SK-N-SH (cell line): Measurements from ENCODE around the gene VPS35L. TPM values are rescaled to one million over a fixed set of nuclear protein-coding genes. Genes with fewer than 3 reads are reported as not detected.

Source experiments
- CTCF ChIA-PET: fragments of 300-600, 350-600 bp; formaldehyde crosslinking; extraction: SDS; loops from one replicate; lab custom pipeline; 2021; lab: Yijun Ruan, JAX
- POLR2A ChIA-PET: fragments of 350-600 bp; sonication (Branson Sonifier 250); formaldehyde crosslinking; extraction: SDS; loops from one replicate; lab custom pipeline; 2020; ENCODE audit warnings: antibody characterized with exemption, inconsistent platforms; lab: Yijun Ruan, JAX
- DNase-seq: peaks from one replicate; pipeline ENCODE4 v3.0.0; 2012
- H2AFZ ChIP-seq: fragments of 200-600 bp; sonication (generic); 2 replicates; pipeline ENCODE4 v1.8.1; 2016; ENCODE audit warnings: antibody characterized with exemption, mild to moderate bottlenecking, low read depth
- H3F3A ChIP-seq: fragments of 200-600 bp; sonication (generic); replicated peaks from 2 replicates; pipeline ENCODE3; 2016; ENCODE audit warnings: antibody characterized with exemption, mild to moderate bottlenecking; ENCODE audit not compliant: insufficient read depth
- H3K27ac ChIP-seq, 2 experiments: fragments of 200-500 bp in 1 of 2; fragments of 200-600 bp in 1 of 2; sonication (Bioruptor generic) in 1 of 2; sonication (generic), shearing (Covaris generic) in 1 of 2; 2 replicates each; pipeline versions ENCODE4 v1.5.1 to v1.6.1; 2014 to 2016; ENCODE audit warnings: low read depth in 2 of 2, inconsistent platforms in 1 of 2, low read length in 1 of 2, mild to moderate bottlenecking in 1 of 2, mixed read lengths in 1 of 2
- H3K27me3 ChIP-seq: fragments of 200-600 bp; sonication (generic), shearing (Covaris generic); 2 replicates; pipeline ENCODE4 v1.6.1; 2016; ENCODE audit warnings: mixed run types; ENCODE audit not compliant: insufficient read depth
- H3K36me3 ChIP-seq, 2 experiments: fragments of 200-500 bp in 1 of 2; fragments of 200-600 bp in 1 of 2; sonication (Bioruptor generic) in 1 of 2; sonication (generic) in 1 of 2; replicated peaks in 1 of 2; 2 replicates each; pipeline versions ENCODE3 to v1.5.1; 2014 to 2016; ENCODE audit warnings: low read length in 1 of 2, mild to moderate bottlenecking in 1 of 2; ENCODE audit not compliant: insufficient read depth in 2 of 2, control insufficient read depth in 1 of 2
- H3K4me1 ChIP-seq, 2 experiments: fragments of 200-500 bp in 1 of 2; fragments of 200-600 bp in 1 of 2; sonication (Bioruptor generic) in 1 of 2; sonication (generic), shearing (Covaris generic) in 1 of 2; 2 replicates each; pipeline versions ENCODE4 v1.5.1 to v1.6.1; 2014 to 2016; ENCODE audit warnings: low read depth in 1 of 2, low read length in 1 of 2, mixed run types in 1 of 2; ENCODE audit not compliant: insufficient read depth in 2 of 2, control insufficient read depth in 1 of 2
- H3K4me2 ChIP-seq: fragments of 200-600 bp; sonication (generic), shearing (Covaris generic); 2 replicates; pipeline ENCODE4 v1.6.1; 2017; ENCODE audit warnings: mixed run types
- H3K4me3 ChIP-seq, 2 experiments: fragments of 200-500 bp in 1 of 2; fragments of 200-600 bp in 1 of 2; sonication (Bioruptor generic) in 1 of 2; sonication (generic), shearing (Covaris generic) in 1 of 2; 2 replicates each; pipeline versions ENCODE4 v1.5.1 to v1.8.1; 2014 to 2016; ENCODE audit warnings: low read depth in 2 of 2, inconsistent platforms in 1 of 2, low read length in 1 of 2, mild to moderate bottlenecking in 1 of 2, mixed read lengths in 1 of 2, moderate library complexity in 1 of 2
- H3K79me2 ChIP-seq: fragments of 200-600 bp; sonication (generic); 2 replicates; pipeline ENCODE4 v1.8.1; 2017; ENCODE audit warnings: mild to moderate bottlenecking; ENCODE audit not compliant: insufficient read depth
- H3K9ac ChIP-seq: fragments of 200-600 bp; sonication (generic); 2 replicates; pipeline ENCODE4 v1.6.1; 2017; ENCODE audit warnings: mixed run types
- H3K9me2 ChIP-seq: fragments of 200-600 bp; sonication (generic); 2 replicates; pipeline ENCODE4 v1.6.1; 2017; ENCODE audit warnings: mixed run types
- H3K9me3 ChIP-seq: fragments of 200-600 bp; sonication (generic); 2 replicates; pipeline ENCODE4 v1.6.1; 2017; ENCODE audit warnings: mixed run types, mild to moderate bottlenecking, moderate library complexity
- H4K20me1 ChIP-seq: fragments of 200-600 bp; sonication (generic); 2 replicates; pipeline ENCODE4 v1.6.1; 2017; ENCODE audit warnings: mild to moderate bottlenecking, mixed run types; ENCODE audit not compliant: insufficient read depth
- CHD2 ChIP-seq: fragments of 150-350 bp; IDR thresholded peaks from 2 replicates; pipeline ENCODE4 v1.6.1; 2018; ENCODE audit warnings: low read length; ENCODE audit not compliant: partially characterized antibody
- ELF1 ChIP-seq: IDR thresholded peaks from 2 replicates; pipeline ENCODE4 v1.4.0; 2012
- FOSL2 ChIP-seq: IDR thresholded peaks from 2 replicates; pipeline ENCODE4 v1.4.0; 2012; ENCODE audit warnings: low read depth, mild to moderate bottlenecking, moderate library complexity, borderline replicate concordance
- FOXJ3 ChIP-seq: sonication (generic); formaldehyde crosslinking; IDR thresholded peaks from 2 replicates; pipeline ENCODE4 v1.5.1; 2020; ENCODE audit warnings: mild to moderate bottlenecking, missing genetic modification reagents
- FOXM1 ChIP-seq: IDR thresholded peaks from 2 replicates; pipeline ENCODE4 v1.4.0; 2012; ENCODE audit warnings: low read depth, mild to moderate bottlenecking
- GABPA ChIP-seq: IDR thresholded peaks from 2 replicates; pipeline ENCODE4 v1.4.0; 2012; ENCODE audit warnings: low read depth, mild to moderate bottlenecking
- GATA2 ChIP-seq: sonication (generic); formaldehyde crosslinking; IDR thresholded peaks from 2 replicates; pipeline ENCODE4 v1.5.0; 2020; ENCODE audit warnings: mild to moderate bottlenecking, missing genetic modification reagents
- MEF2A ChIP-seq: IDR thresholded peaks from 2 replicates; pipeline ENCODE4 v1.4.0; 2012; ENCODE audit warnings: low read depth, borderline replicate concordance
- MXI1 ChIP-seq: IDR thresholded peaks from 2 replicates; pipeline ENCODE4 v1.6.1; 2012; ENCODE audit warnings: mild to moderate bottlenecking, low read depth, low read length, improper control_type of control experiment
- NRF1 ChIP-seq: IDR thresholded peaks from 2 replicates; pipeline ENCODE4 v1.6.1; 2012; ENCODE audit warnings: low read depth, mild to moderate bottlenecking, low read length
- RCOR1 ChIP-seq: fragments of 150-350 bp; IDR thresholded peaks from 2 replicates; pipeline ENCODE4 v1.6.1; 2017; ENCODE audit warnings: antibody characterized with exemption, low read length
- REST ChIP-seq: IDR thresholded peaks from 2 replicates; pipeline ENCODE4 v1.6.1; 2012; ENCODE audit warnings: mild to moderate bottlenecking, low read depth, low read length, moderate library complexity
- RFX5 ChIP-seq: IDR thresholded peaks from 2 replicates; pipeline ENCODE4 v1.6.1; 2012; ENCODE audit warnings: mild to moderate bottlenecking, improper control_type of control experiment, low read length
- RXRA ChIP-seq: IDR thresholded peaks from 2 replicates; pipeline ENCODE4 v1.4.0; 2012; ENCODE audit warnings: low read depth, mild to moderate bottlenecking, borderline replicate concordance
- TAF1 ChIP-seq: IDR thresholded peaks from 2 replicates; pipeline ENCODE4 v1.6.1; 2012; ENCODE audit warnings: low read depth, mild to moderate bottlenecking, low read length, moderate library complexity, borderline replicate concordance
- YY1 ChIP-seq: IDR thresholded peaks from 2 replicates; pipeline ENCODE4 v1.4.0; 2012; ENCODE audit warnings: low read depth, mild to moderate bottlenecking
- ZBTB33 ChIP-seq: IDR thresholded peaks from 2 replicates; pipeline ENCODE4 v1.4.0; 2012; ENCODE audit warnings: low read depth, borderline replicate concordance
- WGBS: methylation state at CpG from one replicate; pipeline ENCODE4 v1.1.6; 2017; ENCODE audit warnings: low lambda C conversion rate; 5-methylcytosine and 5-hydroxymethylcytosine counted together
- polyA plus RNA-seq, 3 experiments: library from polyadenylated mRNA; depleted of rRNA; stranded (reverse); fragments of >200 nt; gene quantifications; 2 replicates each; pipeline ENCODE4 v1.2.3, GENCODE V29; 2012
- TF ChIP-seq, protein P1 (sequence below): fragments of 200-600 bp; sonication (generic); IDR thresholded peaks from 2 replicates; pipeline ENCODE4 v1.6.1; 2017; ENCODE audit warnings: antibody characterized with exemption, mild to moderate bottlenecking, moderate library complexity
- TF ChIP-seq, protein P2 (sequence below): IDR thresholded peaks from 2 replicates; pipeline ENCODE4 v1.4.0; 2012; ENCODE audit warnings: low read depth, borderline replicate concordance

Gene VPS35L
- polyA plus RNA-seq, 1 of the 3 experiments (the other 2 are of a cell fraction): 35.3 TPM

DNA sequence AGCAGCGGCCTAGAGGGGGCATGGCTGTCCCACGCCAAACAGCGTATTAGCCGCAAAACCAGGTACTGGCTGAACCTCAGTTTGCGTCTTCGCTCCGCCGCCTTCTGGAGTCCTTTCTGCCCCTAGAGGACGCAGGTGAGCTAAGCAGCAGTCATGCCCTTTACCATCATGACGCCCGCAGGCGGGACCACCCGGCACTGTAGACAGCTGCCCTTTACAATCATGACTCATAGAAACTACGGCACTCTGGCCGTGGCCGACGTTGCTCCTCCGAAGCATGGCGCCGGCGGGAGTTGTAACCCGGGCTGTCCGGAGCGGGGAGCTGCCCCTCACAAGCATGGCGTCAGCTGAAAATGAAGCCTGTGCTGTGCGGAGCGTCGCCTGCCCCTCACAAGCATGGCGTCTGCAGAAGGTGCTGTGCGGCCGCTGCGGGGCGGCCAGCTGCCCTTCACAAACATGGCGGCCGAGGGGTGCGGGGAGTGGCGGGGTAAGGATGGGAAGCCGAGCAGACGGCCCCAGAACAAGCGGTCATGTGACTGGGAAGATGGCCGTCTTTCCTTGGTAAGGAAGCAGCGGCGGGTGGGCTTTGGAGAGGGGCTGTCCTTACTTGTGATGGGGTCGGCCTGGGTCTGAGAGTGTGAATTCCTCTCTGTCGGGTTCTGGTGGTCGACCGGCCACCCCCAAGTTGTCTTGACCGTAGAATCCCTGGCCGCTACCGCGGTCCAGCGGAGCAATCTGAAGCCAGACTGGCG lies at the start of gene VPS35L (continued):
- 0 out of 2 replicates have a peak, but pooled peaks have one; percentile 7 for TF ChIP-seq REST
- TF ChIP-seq GABPA: peak; percentile 54; the same call in 1 of the 2 replicates
- TF ChIP-seq FOSL2: peak; percentile 74; the same call in 1 of the 2 replicates
- no peak for TF ChIP-seq RXRA
- no peak for TF ChIP-seq MEF2A
- TF ChIP-seq ELF1: peak; percentile 63; the same call in 1 of the 2 replicates
- TF ChIP-seq YY1: peak; percentile 100
- no peak for TF ChIP-seq ZBTB33
- TF ChIP-seq RCOR1: no peak
- no peak for TF ChIP-seq RFX5
- no peak for TF ChIP-seq FOXJ3
- peak; percentile 87 for TF ChIP-seq MXI1

- H3K9ac ChIP-seq: no peak overlapping the region
- no peaks in the 10 kb centered on the region for H3K79me2 ChIP-seq
- peaks cover 44 to 64% of the 10 kb centered on the region in 2 experiments for H3K36me3 ChIP-seq
- POLR2A ChIA-PET: no interaction called here
- no peaks in the 10 kb centered on the region for H3K9me2 ChIP-seq
- CTCF ChIA-PET: interaction anchor here (0.7 to 8.6 kb wide), 3 partner anchors 82 to 421 kb away, joined by 3 to 82 read pairs (median 3); no protein-coding TSS in a partner anchor
- H4K20me1 ChIP-seq: peaks cover 9% of the 10 kb centered on the region; the same call in 1 of the 2 replicates
- no peak overlapping the region for H3K27ac ChIP-seq
- H3K27me3 ChIP-seq: no peaks in the 10 kb centered on the region
- no peak for DNase-seq
- TF ChIP-seq NRF1 (no peak), CHD2 (no peak), RXRA (no peak), TAF1 (no peak), FOSL2 (no peak), GATA2 (CRISPR knock-in tag) (no peak), ELF1 (no peak), MEF2A (no peak), FOXM1 (no peak)
- TF ChIP-seq, protein P1, sequence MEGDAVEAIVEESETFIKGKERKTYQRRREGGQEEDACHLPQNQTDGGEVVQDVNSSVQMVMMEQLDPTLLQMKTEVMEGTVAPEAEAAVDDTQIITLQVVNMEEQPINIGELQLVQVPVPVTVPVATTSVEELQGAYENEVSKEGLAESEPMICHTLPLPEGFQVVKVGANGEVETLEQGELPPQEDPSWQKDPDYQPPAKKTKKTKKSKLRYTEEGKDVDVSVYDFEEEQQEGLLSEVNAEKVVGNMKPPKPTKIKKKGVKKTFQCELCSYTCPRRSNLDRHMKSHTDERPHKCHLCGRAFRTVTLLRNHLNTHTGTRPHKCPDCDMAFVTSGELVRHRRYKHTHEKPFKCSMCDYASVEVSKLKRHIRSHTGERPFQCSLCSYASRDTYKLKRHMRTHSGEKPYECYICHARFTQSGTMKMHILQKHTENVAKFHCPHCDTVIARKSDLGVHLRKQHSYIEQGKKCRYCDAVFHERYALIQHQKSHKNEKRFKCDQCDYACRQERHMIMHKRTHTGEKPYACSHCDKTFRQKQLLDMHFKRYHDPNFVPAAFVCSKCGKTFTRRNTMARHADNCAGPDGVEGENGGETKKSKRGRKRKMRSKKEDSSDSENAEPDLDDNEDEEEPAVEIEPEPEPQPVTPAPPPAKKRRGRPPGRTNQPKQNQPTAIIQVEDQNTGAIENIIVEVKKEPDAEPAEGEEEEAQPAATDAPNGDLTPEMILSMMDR: no peak
- TF ChIP-seq, protein P2, sequence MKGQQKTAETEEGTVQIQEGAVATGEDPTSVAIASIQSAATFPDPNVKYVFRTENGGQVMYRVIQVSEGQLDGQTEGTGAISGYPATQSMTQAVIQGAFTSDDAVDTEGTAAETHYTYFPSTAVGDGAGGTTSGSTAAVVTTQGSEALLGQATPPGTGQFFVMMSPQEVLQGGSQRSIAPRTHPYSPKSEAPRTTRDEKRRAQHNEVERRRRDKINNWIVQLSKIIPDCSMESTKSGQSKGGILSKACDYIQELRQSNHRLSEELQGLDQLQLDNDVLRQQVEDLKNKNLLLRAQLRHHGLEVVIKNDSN: no peak
- H3K4me2 ChIP-seq: no peak overlapping the region
- H3K4me1 ChIP-seq: no peaks in the 10 kb centered on the region
- H3K9me3 ChIP-seq: no peaks in the 10 kb centered on the region
- no peak overlapping the region for H3K4me3 ChIP-seq
- no peak overlapping the region for H2AFZ ChIP-seq
- 98% methylated on average over 4 of the region's 4 CpGs for WGBS
- no peaks in the 10 kb centered on the region for H3F3A ChIP-seq
Measured at GRCh38 chr16:19506965-19507364, 48.5 kb upstream of the VPS35L start.
